AG09319 (cell line): ENCODE measurements around the gene SLC6A16.

Experiments
- DNase-seq: peaks from one replicate; pipeline ENCODE4 v3.0.0-alpha.2; 2010; ENCODE audit warnings: low read depth; ENCODE audit errors: extremely low read depth
- CTCF ChIP-seq: IDR thresholded peaks from 2 replicates; pipeline ENCODE4 v1.5.1; 2011; ENCODE audit warnings: low read depth, mild to moderate bottlenecking, inconsistent platforms, low read length, moderate library complexity

Gene SLC6A16

GRCh38 chr19:49343123-49343522, 18.1 kb upstream of the SLC6A16 start:
- no peak for TF ChIP-seq CTCF

GRCh38 chr19:49342291-49342721, 17.3 kb upstream of the SLC6A16 start:
- no peak for DNase-seq
- no peak for TF ChIP-seq CTCF

More at GRCh38 chr19:49343123-49343522, 18.1 kb upstream of the SLC6A16 start:
- no peak for DNase-seq

- TF ChIP-seq CTCF = no peak
- DNase-seq = no peak
These were observed 16.1 kb upstream of the SLC6A16 start for GRCh38 chr19:49340865-49341718.

GRCh38 chr19:49340069-49340864, 15.3 kb upstream of the SLC6A16 start:
- no peak for DNase-seq
- TF ChIP-seq CTCF = no peak

- peak; percentile 62 for DNase-seq
- TF ChIP-seq CTCF = no peak
These were observed 14.5 kb upstream of the SLC6A16 start for GRCh38 chr19:49339301-49340068.

GRCh38 chr19:49338691-49339300, 13.8 kb upstream of the SLC6A16 start:
- DNase-seq = no peak
- TF ChIP-seq CTCF = no peak
